ENCODE data around the gene SPINT2.

Gene SPINT2

DNA sequence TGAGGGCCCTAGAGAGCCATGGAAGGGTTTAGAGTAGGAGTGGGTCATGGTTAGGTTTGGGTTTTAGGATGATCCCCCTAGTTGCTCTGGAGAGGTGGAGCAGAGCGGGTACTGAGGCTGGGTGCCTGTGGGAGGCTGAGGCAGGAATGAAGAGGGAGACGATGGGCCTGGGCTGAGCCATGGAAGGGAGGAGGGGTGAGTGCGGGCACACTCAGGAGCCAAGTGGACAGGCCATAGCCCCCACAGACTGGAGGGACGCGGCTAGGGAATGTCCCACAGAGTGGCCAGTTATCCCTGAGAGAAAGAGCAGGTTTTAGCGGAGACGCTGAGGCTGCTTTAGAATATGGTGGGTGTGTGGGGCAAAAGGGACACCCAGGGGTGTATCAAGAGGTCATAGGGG lies 65.3 kb downstream of the SPINT2 start (continued):
- TF ChIP-seq ESRRG (CRISPR knock-in tag; IDR thresholded peaks at IDR 0.05), result no peak
- TF ChIP-seq SNAI2 (CRISPR knock-in tag; IDR thresholded peaks at IDR 0.05), result no peak
- TF ChIP-seq RARB (CRISPR knock-in tag; IDR thresholded peaks at IDR 0.05), result no peak
- no peak for TF ChIP-seq ZFP3 (CRISPR knock-in tag; IDR thresholded peaks at IDR 0.05)
- no peak for TF ChIP-seq ZFP30 (CRISPR knock-in tag; IDR thresholded peaks at IDR 0.05)
- no peak for TF ChIP-seq ZC3H10 (CRISPR knock-in tag; IDR thresholded peaks at IDR 0.05)

DNA sequence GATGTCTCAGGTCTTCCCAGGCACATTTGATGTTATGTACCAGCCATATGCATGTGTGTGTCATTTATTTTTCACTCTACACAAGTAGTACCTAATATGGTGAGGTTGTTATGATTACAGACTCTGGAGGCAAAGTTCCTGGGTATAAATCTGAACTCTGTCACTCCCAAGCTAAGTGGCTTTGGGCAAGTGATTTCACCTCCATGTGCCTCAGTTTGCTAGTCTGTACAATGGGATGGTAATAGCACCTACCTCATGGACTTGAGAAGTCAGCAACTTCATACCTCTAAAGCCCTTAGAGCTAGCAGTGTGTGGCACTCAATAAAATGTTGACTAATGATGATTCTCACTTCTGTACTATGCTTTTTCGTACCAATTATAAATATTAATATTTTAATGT lies 67.4 kb downstream of the SPINT2 start:
- ATAC-seq, result no peak
- TF ChIP-seq, protein P1, sequence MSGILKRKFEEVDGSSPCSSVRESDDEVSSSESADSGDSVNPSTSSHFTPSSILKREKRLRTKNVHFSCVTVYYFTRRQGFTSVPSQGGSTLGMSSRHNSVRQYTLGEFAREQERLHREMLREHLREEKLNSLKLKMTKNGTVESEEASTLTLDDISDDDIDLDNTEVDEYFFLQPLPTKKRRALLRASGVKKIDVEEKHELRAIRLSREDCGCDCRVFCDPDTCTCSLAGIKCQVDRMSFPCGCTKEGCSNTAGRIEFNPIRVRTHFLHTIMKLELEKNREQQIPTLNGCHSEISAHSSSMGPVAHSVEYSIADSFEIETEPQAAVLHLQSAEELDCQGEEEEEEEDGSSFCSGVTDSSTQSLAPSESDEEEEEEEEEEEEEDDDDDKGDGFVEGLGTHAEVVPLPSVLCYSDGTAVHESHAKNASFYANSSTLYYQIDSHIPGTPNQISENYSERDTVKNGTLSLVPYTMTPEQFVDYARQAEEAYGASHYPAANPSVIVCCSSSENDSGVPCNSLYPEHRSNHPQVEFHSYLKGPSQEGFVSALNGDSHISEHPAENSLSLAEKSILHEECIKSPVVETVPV (CRISPR knock-in tag; IDR thresholded peaks at IDR 0.05), result no peak
- TF ChIP-seq, protein P2, sequence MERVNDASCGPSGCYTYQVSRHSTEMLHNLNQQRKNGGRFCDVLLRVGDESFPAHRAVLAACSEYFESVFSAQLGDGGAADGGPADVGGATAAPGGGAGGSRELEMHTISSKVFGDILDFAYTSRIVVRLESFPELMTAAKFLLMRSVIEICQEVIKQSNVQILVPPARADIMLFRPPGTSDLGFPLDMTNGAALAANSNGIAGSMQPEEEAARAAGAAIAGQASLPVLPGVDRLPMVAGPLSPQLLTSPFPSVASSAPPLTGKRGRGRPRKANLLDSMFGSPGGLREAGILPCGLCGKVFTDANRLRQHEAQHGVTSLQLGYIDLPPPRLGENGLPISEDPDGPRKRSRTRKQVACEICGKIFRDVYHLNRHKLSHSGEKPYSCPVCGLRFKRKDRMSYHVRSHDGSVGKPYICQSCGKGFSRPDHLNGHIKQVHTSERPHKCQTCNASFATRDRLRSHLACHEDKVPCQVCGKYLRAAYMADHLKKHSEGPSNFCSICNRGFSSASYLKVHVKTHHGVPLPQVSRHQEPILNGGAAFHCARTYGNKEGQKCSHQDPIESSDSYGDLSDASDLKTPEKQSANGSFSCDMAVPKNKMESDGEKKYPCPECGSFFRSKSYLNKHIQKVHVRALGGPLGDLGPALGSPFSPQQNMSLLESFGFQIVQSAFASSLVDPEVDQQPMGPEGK (CRISPR knock-in tag; IDR thresholded peaks at IDR 0.05; ENCODE audit: borderline replicate concordance), result no peak
- no peak for TF ChIP-seq PPARA (CRISPR knock-in tag; IDR thresholded peaks at IDR 0.05; ENCODE audit: borderline replicate concordance)
- TF ChIP-seq TCF4 (CRISPR knock-in tag; IDR thresholded peaks at IDR 0.05; ENCODE audit: borderline replicate concordance), result no peak
- no peak for TF ChIP-seq ARNTL (CRISPR knock-in tag; IDR thresholded peaks at IDR 0.05; ENCODE audit: borderline replicate concordance, low read depth)
- no peak for TF ChIP-seq ZNF8 (CRISPR knock-in tag; IDR thresholded peaks at IDR 0.05)
- no peak for TF ChIP-seq BACH2 (CRISPR knock-in tag; IDR thresholded peaks at IDR 0.05; ENCODE audit: borderline replicate concordance)
- TF ChIP-seq ISL1 (CRISPR knock-in tag; IDR thresholded peaks at IDR 0.05), result no peak
- no peak for TF ChIP-seq ZC3H10 (CRISPR knock-in tag; IDR thresholded peaks at IDR 0.05)
- TF ChIP-seq RARB (CRISPR knock-in tag; IDR thresholded peaks at IDR 0.05), result no peak
- TF ChIP-seq, protein P3, sequence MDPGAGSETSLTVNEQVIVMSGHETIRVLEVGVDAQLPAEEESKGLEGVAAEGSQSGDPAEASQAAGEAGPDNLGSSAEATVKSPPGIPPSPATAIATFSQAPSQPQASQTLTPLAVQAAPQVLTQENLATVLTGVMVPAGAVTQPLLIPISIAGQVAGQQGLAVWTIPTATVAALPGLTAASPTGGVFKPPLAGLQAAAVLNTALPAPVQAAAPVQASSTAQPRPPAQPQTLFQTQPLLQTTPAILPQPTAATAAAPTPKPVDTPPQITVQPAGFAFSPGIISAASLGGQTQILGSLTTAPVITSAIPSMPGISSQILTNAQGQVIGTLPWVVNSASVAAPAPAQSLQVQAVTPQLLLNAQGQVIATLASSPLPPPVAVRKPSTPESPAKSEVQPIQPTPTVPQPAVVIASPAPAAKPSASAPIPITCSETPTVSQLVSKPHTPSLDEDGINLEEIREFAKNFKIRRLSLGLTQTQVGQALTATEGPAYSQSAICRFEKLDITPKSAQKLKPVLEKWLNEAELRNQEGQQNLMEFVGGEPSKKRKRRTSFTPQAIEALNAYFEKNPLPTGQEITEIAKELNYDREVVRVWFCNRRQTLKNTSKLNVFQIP (CRISPR knock-in tag; IDR thresholded peaks at IDR 0.05; ENCODE audit: borderline replicate concordance, low read depth), result no peak
- TF ChIP-seq ESRRG (CRISPR knock-in tag; IDR thresholded peaks at IDR 0.05), result no peak
- TF ChIP-seq GLIS3 (CRISPR knock-in tag; IDR thresholded peaks at IDR 0.05), result no peak
- no peak for TF ChIP-seq CSDC2 (CRISPR knock-in tag; IDR thresholded peaks at IDR 0.05)
- TF ChIP-seq ZFP30 (CRISPR knock-in tag; IDR thresholded peaks at IDR 0.05), result no peak
- TF ChIP-seq SNAI2 (CRISPR knock-in tag; IDR thresholded peaks at IDR 0.05), result no peak
- TF ChIP-seq TOX (CRISPR knock-in tag; IDR thresholded peaks at IDR 0.05; ENCODE audit: borderline replicate concordance), result no peak
- no peak for TF ChIP-seq ZNF70 (CRISPR knock-in tag; IDR thresholded peaks at IDR 0.05)

DNA sequence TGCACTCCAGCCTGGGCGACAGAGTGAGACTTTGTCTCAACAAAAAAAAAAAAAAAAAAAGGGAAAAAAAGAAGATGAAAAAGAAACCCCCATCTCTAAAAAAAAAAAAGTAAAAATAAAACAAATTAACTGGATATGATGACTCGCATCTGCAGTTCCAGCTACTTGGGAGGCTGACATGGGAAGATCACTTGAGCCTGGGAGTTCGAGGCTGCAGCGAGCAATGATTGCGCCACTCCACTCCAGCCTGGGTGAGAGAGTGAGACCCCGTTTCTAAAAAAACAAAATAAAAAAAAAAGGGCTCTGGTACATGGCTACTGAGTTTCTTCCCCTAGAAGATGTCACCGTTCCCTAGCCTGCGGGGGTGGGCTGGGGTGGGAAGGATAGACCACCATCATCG lies 68.9 kb downstream of the SPINT2 start:
- ATAC-seq, result no peak
- TF ChIP-seq, protein P3 (CRISPR knock-in tag; IDR thresholded peaks at IDR 0.05; ENCODE audit: borderline replicate concordance, low read depth), result no peak
- TF ChIP-seq BACH2 (CRISPR knock-in tag; IDR thresholded peaks at IDR 0.05; ENCODE audit: borderline replicate concordance) (no peak), ZNF70 (CRISPR knock-in tag; IDR thresholded peaks at IDR 0.05) (no peak)

DNA sequence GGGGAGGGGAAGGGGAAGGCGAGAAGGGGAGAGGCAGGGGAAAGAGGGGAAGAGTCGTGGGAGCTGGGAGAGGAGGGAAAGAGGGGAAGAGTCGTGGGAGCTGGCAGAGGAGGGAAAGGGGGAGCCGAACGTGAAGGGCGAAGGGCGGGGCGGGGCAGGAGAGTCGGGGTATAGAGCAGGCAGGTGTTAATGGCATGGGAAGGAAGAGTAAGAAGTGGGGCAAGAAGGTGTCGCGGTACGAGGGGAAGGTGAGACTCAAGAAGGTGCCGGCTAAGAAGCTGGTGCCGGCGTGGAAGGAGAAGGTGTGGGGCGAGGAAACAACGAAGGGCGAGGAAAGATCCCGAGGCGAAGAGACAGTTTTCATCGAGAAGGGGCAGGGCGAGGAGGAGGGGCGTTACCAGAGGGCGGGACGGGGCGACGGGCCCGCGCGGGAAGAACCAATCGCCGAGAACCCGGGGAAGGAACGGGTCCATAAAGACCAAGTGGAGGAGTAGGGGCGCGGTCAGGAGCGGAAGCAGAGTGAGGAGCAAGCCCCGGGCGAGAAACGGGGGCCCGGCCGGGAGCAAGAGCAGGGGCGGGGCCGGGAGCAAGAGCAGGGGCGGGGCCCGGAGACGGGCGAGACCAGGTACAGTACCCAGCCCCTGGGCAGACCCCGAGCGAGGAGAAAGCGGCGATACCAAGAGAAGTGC lies 71.7 kb downstream of the SPINT2 start:
- peak; percentile 91 for ATAC-seq
- no peak for TF ChIP-seq ZC3H10 (CRISPR knock-in tag; IDR thresholded peaks at IDR 0.05)
- TF ChIP-seq, protein P1 (CRISPR knock-in tag; IDR thresholded peaks at IDR 0.05), result no peak
- peak; percentile 56; the same call in 1 of the 2 replicates for TF ChIP-seq ZNF70 (CRISPR knock-in tag; IDR thresholded peaks at IDR 0.05)
- TF ChIP-seq PPARA (CRISPR knock-in tag; IDR thresholded peaks at IDR 0.05; ENCODE audit: borderline replicate concordance), result no peak
- TF ChIP-seq, protein P4, sequence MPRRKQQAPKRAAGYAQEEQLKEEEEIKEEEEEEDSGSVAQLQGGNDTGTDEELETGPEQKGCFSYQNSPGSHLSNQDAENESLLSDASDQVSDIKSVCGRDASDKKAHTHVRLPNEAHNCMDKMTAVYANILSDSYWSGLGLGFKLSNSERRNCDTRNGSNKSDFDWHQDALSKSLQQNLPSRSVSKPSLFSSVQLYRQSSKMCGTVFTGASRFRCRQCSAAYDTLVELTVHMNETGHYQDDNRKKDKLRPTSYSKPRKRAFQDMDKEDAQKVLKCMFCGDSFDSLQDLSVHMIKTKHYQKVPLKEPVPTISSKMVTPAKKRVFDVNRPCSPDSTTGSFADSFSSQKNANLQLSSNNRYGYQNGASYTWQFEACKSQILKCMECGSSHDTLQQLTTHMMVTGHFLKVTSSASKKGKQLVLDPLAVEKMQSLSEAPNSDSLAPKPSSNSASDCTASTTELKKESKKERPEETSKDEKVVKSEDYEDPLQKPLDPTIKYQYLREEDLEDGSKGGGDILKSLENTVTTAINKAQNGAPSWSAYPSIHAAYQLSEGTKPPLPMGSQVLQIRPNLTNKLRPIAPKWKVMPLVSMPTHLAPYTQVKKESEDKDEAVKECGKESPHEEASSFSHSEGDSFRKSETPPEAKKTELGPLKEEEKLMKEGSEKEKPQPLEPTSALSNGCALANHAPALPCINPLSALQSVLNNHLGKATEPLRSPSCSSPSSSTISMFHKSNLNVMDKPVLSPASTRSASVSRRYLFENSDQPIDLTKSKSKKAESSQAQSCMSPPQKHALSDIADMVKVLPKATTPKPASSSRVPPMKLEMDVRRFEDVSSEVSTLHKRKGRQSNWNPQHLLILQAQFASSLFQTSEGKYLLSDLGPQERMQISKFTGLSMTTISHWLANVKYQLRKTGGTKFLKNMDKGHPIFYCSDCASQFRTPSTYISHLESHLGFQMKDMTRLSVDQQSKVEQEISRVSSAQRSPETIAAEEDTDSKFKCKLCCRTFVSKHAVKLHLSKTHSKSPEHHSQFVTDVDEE (CRISPR knock-in tag; IDR thresholded peaks at IDR 0.05), result no peak
- TF ChIP-seq ZFP3 (CRISPR knock-in tag; IDR thresholded peaks at IDR 0.05), result no peak
- TF ChIP-seq, protein P5, sequence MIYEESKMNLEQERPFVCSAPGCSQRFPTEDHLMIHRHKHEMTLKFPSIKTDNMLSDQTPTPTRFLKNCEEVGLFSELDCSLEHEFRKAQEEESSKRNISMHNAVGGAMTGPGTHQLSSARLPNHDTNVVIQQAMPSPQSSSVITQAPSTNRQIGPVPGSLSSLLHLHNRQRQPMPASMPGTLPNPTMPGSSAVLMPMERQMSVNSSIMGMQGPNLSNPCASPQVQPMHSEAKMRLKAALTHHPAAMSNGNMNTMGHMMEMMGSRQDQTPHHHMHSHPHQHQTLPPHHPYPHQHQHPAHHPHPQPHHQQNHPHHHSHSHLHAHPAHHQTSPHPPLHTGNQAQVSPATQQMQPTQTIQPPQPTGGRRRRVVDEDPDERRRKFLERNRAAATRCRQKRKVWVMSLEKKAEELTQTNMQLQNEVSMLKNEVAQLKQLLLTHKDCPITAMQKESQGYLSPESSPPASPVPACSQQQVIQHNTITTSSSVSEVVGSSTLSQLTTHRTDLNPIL (CRISPR knock-in tag; IDR thresholded peaks at IDR 0.05; ENCODE audit: low read depth), result no peak
- no peak for TF ChIP-seq OSR1 (CRISPR knock-in tag; IDR thresholded peaks at IDR 0.05)
- TF ChIP-seq ZNF565 (CRISPR knock-in tag; conservative IDR thresholded peaks at IDR 0.05; ENCODE audit: low read depth), result no peak

Data from SK-N-SH treated with all-trans-retinoic acid at 6 μM for 48 hours (cell line).